Retinal pigment epithelial cell (primary cell): ENCODE data around the gene MYBL2.

Experiments
- DNase-seq: peaks from one replicate; pipeline ENCODE4 v3.0.0-alpha.2; 2010; ENCODE audit warnings: low read depth
- H3K4me3 ChIP-seq: 2 replicates; pipeline ENCODE4 v1.5.1; 2011; ENCODE audit warnings: mild to moderate bottlenecking, low read length, control low read depth, moderate library complexity
- TF ChIP-seq, protein P1 (sequence below): conservative IDR thresholded peaks from 2 replicates; pipeline ENCODE4 v1.5.1; 2011; ENCODE audit warnings: low read depth, low read length, control low read depth, inconsistent platforms

MYBL2 gene

DNA sequence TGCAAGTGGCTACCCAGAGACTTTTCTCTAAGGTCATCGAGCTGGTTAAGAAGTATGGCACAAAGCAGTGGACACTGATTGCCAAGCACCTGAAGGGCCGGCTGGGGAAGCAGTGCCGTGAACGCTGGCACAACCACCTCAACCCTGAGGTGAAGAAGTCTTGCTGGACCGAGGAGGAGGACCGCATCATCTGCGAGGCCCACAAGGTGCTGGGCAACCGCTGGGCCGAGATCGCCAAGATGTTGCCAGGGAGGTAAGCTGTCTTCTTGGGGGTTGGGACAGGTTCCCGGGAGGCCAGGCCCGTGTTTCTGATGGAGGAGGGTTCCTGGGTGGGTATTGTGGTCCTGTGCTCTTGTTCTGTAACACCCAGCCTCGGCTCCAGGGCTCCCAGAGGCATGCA is 19.9 kb downstream of the MYBL2 start:
- TF ChIP-seq, protein P1, sequence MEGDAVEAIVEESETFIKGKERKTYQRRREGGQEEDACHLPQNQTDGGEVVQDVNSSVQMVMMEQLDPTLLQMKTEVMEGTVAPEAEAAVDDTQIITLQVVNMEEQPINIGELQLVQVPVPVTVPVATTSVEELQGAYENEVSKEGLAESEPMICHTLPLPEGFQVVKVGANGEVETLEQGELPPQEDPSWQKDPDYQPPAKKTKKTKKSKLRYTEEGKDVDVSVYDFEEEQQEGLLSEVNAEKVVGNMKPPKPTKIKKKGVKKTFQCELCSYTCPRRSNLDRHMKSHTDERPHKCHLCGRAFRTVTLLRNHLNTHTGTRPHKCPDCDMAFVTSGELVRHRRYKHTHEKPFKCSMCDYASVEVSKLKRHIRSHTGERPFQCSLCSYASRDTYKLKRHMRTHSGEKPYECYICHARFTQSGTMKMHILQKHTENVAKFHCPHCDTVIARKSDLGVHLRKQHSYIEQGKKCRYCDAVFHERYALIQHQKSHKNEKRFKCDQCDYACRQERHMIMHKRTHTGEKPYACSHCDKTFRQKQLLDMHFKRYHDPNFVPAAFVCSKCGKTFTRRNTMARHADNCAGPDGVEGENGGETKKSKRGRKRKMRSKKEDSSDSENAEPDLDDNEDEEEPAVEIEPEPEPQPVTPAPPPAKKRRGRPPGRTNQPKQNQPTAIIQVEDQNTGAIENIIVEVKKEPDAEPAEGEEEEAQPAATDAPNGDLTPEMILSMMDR, result no peak

GRCh38 chr20:43689165-43689564 is 22.3 kb downstream of the MYBL2 start:
- DNase-seq, result no peak
- H3K4me3 ChIP-seq, result no peak overlapping the region
- TF ChIP-seq, protein P1, result no peak

More for the DNA sequence above, 19.9 kb downstream of the MYBL2 start:
- DNase-seq, result no peak
- no peak overlapping the region for H3K4me3 ChIP-seq

DNA sequence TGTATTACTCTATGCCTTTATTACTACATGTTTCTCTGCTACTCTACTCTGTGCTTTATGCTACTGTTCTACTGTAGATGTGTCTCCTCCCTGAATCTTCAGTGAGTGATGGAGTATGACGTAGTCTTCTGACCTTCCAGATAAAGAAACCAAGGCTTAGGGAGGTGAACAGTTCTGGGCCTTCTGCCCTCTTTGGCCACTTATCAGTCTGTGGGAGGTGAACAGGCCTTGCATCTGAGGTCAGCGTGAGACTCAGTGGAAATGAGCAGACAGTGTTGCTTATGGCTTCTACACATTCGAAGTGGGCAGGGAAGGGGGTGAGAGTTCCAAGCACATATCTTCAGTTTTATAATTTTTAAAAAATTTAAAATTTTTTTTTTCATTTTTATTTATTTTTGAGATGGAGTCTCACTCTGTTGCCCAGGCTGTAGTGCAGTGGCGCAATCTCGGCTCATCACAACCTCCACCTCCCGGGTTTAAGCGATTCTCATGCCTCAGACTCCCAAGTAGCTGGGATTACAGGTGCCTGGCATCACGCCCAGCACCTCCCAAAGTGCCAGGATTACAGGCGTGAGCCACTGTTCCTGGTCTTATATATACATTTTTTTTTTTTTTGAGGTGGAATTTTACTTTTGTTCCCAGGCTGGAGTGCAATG is 24.2 kb downstream of the MYBL2 start:
- no peak overlapping the region for H3K4me3 ChIP-seq
- no peak for DNase-seq
- TF ChIP-seq, protein P1, result no peak

- H3K4me3 ChIP-seq, result no peak overlapping the region
- no peak for DNase-seq
- TF ChIP-seq, protein P1, result peak; percentile 70
These were observed 25.1 kb downstream of the MYBL2 start for GRCh38 chr20:43691928-43692524.

- TF ChIP-seq, protein P1, result no peak
- DNase-seq, result no peak
- H3K4me3 ChIP-seq, result no peak overlapping the region
These were observed 27.8 kb downstream of the MYBL2 start for GRCh38 chr20:43694763-43695162.

- H3K4me3 ChIP-seq, result no peak overlapping the region
- TF ChIP-seq, protein P1, result no peak
- no peak for DNase-seq
These were observed 28.7 kb downstream of the MYBL2 start for GRCh38 chr20:43695571-43695970.
